CD14-positive monocyte (primary cell): ENCODE measurements around the gene KIAA0753. TPM values are rescaled to one million over a fixed set of nuclear protein-coding genes. Genes with fewer than 3 reads are reported as not detected.

ENCODE experiments used
- DNase-seq, 3 donors: peaks; one replicate each; pipeline ENCODE4 v3.0.0-alpha.2; 2011 to 2022
- H2AFZ ChIP-seq: 2 replicates; pipeline ENCODE4 v1.6.0; 2012; ENCODE audit warnings: mild to moderate bottlenecking, low read depth, low read length, inconsistent platforms; ENCODE audit not compliant: insufficient read depth, poor library complexity, severe bottlenecking
- H3K27ac ChIP-seq, 2 donors: 1 replicate in 1 of 2; 2 replicates in 1 of 2; pipeline ENCODE4 v1.5.1; 2012 to 2013; ENCODE audit warnings: low read length in 2 of 2, control low read depth in 1 of 2, inconsistent platforms in 1 of 2, low read depth in 1 of 2, mild to moderate bottlenecking in 1 of 2
- H3K27me3 ChIP-seq, 2 donors: one replicate each; pipeline versions ENCODE4 v1.6.0 to v1.6.1; 2011 to 2013; ENCODE audit warnings: low read length in 2 of 2; ENCODE audit not compliant: control insufficient read depth in 2 of 2, insufficient read depth in 2 of 2
- H3K36me3 ChIP-seq, 2 donors: replicated peaks in 1 of 2; 1 replicate in 1 of 2; 2 replicates in 1 of 2; pipeline versions ENCODE4 v1.5.1 to v1.6.1; 2012 to 2013; ENCODE audit warnings: low read length in 2 of 2, control low read depth in 1 of 2, inconsistent platforms in 1 of 2, mild to moderate bottlenecking in 1 of 2; ENCODE audit not compliant: insufficient read depth in 2 of 2, control insufficient read depth in 1 of 2
- H3K4me1 ChIP-seq, 2 donors: 1 replicate in 1 of 2; 2 replicates in 1 of 2; pipeline versions ENCODE4 v1.5.1 to v1.6.1; 2012 to 2013; ENCODE audit warnings: low read length in 2 of 2, control low read depth in 1 of 2, inconsistent platforms in 1 of 2, mild to moderate bottlenecking in 1 of 2, moderate library complexity in 1 of 2; ENCODE audit not compliant: insufficient read depth in 2 of 2, control insufficient read depth in 1 of 2
- H3K4me2 ChIP-seq: replicated peaks from 2 replicates; pipeline ENCODE3; 2012; ENCODE audit warnings: low read length, moderate library complexity, mild to moderate bottlenecking; ENCODE audit not compliant: poor library complexity, severe bottlenecking; ENCODE audit errors: extremely low read depth
- H3K4me3 ChIP-seq, 3 experiments: fragments of 200-600 bp in 1 of 3; sonication (generic) in 1 of 3; replicated peaks in 1 of 3; 1 replicate in 2 of 3; 2 replicates in 1 of 3; pipeline ENCODE4 v1.5.1; 2011 to 2013; ENCODE audit warnings: low read length in 3 of 3, mild to moderate bottlenecking in 3 of 3, control low read depth in 2 of 3, low read depth in 2 of 3, inconsistent platforms in 1 of 3, moderate library complexity in 1 of 3
- H3K79me2 ChIP-seq: 2 replicates; pipeline ENCODE4 v1.6.0; 2012; ENCODE audit warnings: mild to moderate bottlenecking, control low read depth, inconsistent platforms, low read length, moderate library complexity; ENCODE audit not compliant: insufficient read depth
- H3K9ac ChIP-seq: 2 replicates; pipeline ENCODE4 v1.6.0; 2017; ENCODE audit warnings: low read length, mild to moderate bottlenecking; ENCODE audit not compliant: insufficient read depth, poor library complexity, severe bottlenecking
- H3K9me3 ChIP-seq, 2 donors: replicated peaks in 1 of 2; 1 replicate in 1 of 2; 2 replicates in 1 of 2; pipeline versions ENCODE4 v1.5.1 to v1.6.1; 2012 to 2013; ENCODE audit warnings: low read length in 2 of 2, control low read depth in 1 of 2; ENCODE audit not compliant: control insufficient read depth in 1 of 2, insufficient read depth in 1 of 2
- H4K20me1 ChIP-seq: 2 replicates; pipeline ENCODE4 v1.6.0; 2012; ENCODE audit warnings: mild to moderate bottlenecking, low read length, control low read depth, moderate library complexity; ENCODE audit not compliant: insufficient read depth
- H3K27ac Mint-ChIP-seq, 7 donors: one replicate each; pipeline ENCODE4 v1.8.0; 2020; ENCODE audit warnings: mild to moderate bottlenecking in 7 of 7, mixed read lengths in 7 of 7, moderate library complexity in 6 of 7, inconsistent platforms in 2 of 7
- H3K27me3 Mint-ChIP-seq, 3 donors: one replicate each; pipeline ENCODE4 v1.8.0; 2021 to 2022; ENCODE audit warnings: low read depth in 3 of 3, mild to moderate bottlenecking in 3 of 3, mixed read lengths in 3 of 3, moderate library complexity in 3 of 3, inconsistent platforms in 1 of 3
- H3K36me3 Mint-ChIP-seq, 2 donors: one replicate each; pipeline ENCODE4 v1.8.0; 2020; ENCODE audit warnings: mixed read lengths in 2 of 2, inconsistent platforms in 1 of 2, mild to moderate bottlenecking in 1 of 2
- H3K4me1 Mint-ChIP-seq: one replicate; pipeline ENCODE4 v1.8.0; 2020; ENCODE audit warnings: mild to moderate bottlenecking, mixed read lengths
- H3K4me3 Mint-ChIP-seq, 2 donors: one replicate each; pipeline ENCODE4 v1.8.0; 2020; ENCODE audit warnings: mild to moderate bottlenecking in 2 of 2, mixed read lengths in 2 of 2, moderate library complexity in 1 of 2
- H3K9me3 Mint-ChIP-seq, 7 donors: one replicate each; pipeline ENCODE4 v1.8.0; 2020 to 2022; ENCODE audit warnings: mixed read lengths in 7 of 7, mild to moderate bottlenecking in 6 of 7, moderate library complexity in 6 of 7, inconsistent platforms in 2 of 7
- whole genome bisulfite sequencing: methylation state at CpG from one replicate; pipeline ENCODE4 v1.1.5; 2013; ENCODE audit warnings: missing lambda C conversion rate; ENCODE audit not compliant: insufficient coverage; 5-methylcytosine and 5-hydroxymethylcytosine counted together
- intact Hi-C, 2 donors: fragments of 100-400 bp; cut with micrococcal nuclease; formaldehyde crosslinking; loops; one replicate each; pipeline versions ENCODE4 v1.15.0 to v1.15.1; 2023
- polyA plus RNA-seq, 3 donors: library from polyadenylated mRNA; depleted of rRNA in 1 of 3; unstranded in 2 of 3; stranded (reverse) in 1 of 3; fragments of 300-500 nt in 2 of 3; fragments of >200 nt in 1 of 3; fragmentation: Illumina TruSeq in 2 of 3; gene quantifications; 1 replicate in 2 of 3; 2 replicates in 1 of 3; pipeline ENCODE4 v1.2.3, GENCODE V29; 2012 to 2021
- TF ChIP-seq, protein P1 (sequence below): fragments of 200-600 bp; IDR thresholded peaks from one replicate; pipeline ENCODE4 v1.8.0; 2022; ENCODE audit warnings: antibody characterized with exemption, mild to moderate bottlenecking

Gene KIAA0753
- polyA plus RNA-seq, 3 donors, result 1.7 to 6.6 (median 3.5) TPM

DNA sequence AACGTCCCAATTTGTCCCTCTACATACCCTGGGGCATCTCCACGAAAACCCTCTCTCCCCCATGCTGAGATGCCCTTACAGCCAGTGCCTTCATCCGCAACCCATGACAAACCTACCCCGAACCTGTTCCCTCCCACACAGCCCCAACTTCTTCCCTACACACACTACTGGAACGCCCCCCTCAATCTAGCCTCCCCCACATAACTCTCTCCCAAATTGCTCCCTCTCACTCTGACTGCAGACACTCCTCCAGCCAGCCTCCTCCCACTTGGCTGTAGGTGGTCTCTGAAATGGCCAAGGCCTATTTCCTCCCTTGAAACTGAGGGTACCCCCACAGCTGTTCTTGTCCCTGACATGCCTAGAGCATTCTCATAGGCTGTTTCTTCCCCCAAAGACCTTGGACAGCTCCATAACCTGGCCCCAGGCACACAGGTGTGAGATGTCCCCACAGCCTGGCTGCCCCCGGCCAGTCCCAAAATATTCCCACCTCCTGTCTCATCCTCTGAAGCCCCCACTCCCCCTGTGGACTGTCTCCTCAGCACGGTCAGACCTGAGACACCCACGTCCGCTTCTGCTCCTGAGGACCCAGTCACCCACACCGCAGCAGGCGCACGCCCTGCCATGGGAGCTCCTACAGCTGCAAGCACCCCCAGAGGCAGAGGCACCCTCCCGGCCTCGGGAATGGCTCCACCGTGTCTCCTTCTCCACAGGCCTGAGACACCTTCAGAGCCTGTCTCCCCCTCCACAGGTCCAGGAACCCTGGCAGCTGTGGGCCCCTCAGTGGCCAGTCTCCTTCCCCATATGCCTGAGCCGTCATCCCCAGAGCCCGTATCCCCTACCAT, 3.7 kb downstream of the KIAA0753 start:
- DNase-seq, result no peak
- H3K4me1 Mint-ChIP-seq, result peaks cover 27% of the 10 kb centered on the region
- no peak overlapping the region for H3K27ac ChIP-seq
- H3K4me3 Mint-ChIP-seq, result no peak overlapping the region
- intact Hi-C loops, result no loop called here
- H3K36me3 ChIP-seq, result peaks cover 11 to 28% of the 10 kb centered on the region in 2 donors
- H3K4me3 ChIP-seq, result no peak overlapping the region
- no peaks in the 10 kb centered on the region for H3K9me3 Mint-ChIP-seq
- no peak overlapping the region for H3K4me2 ChIP-seq
- H3K27ac Mint-ChIP-seq, result peak overlapping the region in 2 of 7 donors; percentile 19 to 58
- peaks cover 0 to 11% (median 3%) of the 10 kb centered on the region in 3 donors for H3K27me3 Mint-ChIP-seq
- TF ChIP-seq, protein P1, sequence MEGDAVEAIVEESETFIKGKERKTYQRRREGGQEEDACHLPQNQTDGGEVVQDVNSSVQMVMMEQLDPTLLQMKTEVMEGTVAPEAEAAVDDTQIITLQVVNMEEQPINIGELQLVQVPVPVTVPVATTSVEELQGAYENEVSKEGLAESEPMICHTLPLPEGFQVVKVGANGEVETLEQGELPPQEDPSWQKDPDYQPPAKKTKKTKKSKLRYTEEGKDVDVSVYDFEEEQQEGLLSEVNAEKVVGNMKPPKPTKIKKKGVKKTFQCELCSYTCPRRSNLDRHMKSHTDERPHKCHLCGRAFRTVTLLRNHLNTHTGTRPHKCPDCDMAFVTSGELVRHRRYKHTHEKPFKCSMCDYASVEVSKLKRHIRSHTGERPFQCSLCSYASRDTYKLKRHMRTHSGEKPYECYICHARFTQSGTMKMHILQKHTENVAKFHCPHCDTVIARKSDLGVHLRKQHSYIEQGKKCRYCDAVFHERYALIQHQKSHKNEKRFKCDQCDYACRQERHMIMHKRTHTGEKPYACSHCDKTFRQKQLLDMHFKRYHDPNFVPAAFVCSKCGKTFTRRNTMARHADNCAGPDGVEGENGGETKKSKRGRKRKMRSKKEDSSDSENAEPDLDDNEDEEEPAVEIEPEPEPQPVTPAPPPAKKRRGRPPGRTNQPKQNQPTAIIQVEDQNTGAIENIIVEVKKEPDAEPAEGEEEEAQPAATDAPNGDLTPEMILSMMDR, result no peak
- no peak overlapping the region for H3K9ac ChIP-seq
- H4K20me1 ChIP-seq, result peaks cover 6% of the 10 kb centered on the region
- no peak overlapping the region for H2AFZ ChIP-seq
- H3K4me1 ChIP-seq, result peaks cover 20 to 27% of the 10 kb centered on the region in 2 donors
- H3K79me2 ChIP-seq, result peaks cover 17% of the 10 kb centered on the region
- no peaks in the 10 kb centered on the region for H3K27me3 ChIP-seq
- peaks cover 26 to 42% of the 10 kb centered on the region in 2 donors for H3K36me3 Mint-ChIP-seq
- H3K9me3 ChIP-seq, result no peaks in the 10 kb centered on the region
- 96% methylated on average over 15 of the region's 17 CpGs for WGBS

DNA sequence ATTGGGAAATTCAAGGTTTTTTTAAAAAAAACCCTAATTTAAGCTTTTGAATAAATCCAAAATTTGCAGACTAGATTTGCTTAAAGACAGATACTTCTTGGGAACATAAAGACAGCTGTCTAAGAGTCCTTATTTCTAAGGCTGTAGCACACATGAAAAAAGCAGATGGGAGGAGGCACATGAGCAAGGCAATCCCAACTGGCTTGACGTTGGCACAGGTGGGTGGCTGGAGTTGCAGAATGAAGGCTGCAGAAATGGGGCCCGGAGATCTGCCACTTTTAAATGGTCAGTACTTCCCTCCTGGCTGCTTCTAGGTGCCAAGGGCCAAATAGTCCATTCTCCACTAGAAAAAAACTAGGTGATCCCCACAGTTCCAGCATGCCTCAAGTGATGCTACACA, 4.4 kb downstream of the KIAA0753 start:
- peaks cover 6% of the 10 kb centered on the region for H4K20me1 ChIP-seq
- no peaks in the 10 kb centered on the region for H3K27me3 ChIP-seq
- Mint-ChIP-seq H3K27me3 (peaks cover 0 to 11% (median 3%) of the 10 kb centered on the region in 3 donors), H3K9me3 (no peaks in the 10 kb centered on the region), H3K4me3 (no peak overlapping the region), H3K36me3 (peaks cover 32 to 48% of the 10 kb centered on the region in 2 donors), H3K4me1 (peaks cover 21% of the 10 kb centered on the region), H3K27ac (no peak overlapping the region)
- H3K79me2 ChIP-seq, result peaks cover 10% of the 10 kb centered on the region
- H2AFZ ChIP-seq, result no peak overlapping the region
- peaks cover 14 to 34% of the 10 kb centered on the region in 2 donors for H3K36me3 ChIP-seq
- H3K9ac ChIP-seq, result no peak overlapping the region
- 94% methylated on average over 2 of the region's 2 CpGs for WGBS
- TF ChIP-seq, protein P1, result no peak
- intact Hi-C loops, result no loop called here
- peaks cover 13 to 19% of the 10 kb centered on the region in 2 donors for H3K4me1 ChIP-seq
- no peak for DNase-seq
- no peak overlapping the region for H3K4me3 ChIP-seq
- no peak overlapping the region for H3K4me2 ChIP-seq
- no peaks in the 10 kb centered on the region for H3K9me3 ChIP-seq
- no peak overlapping the region for H3K27ac ChIP-seq
